K562 (cell line): ENCODE results near the gene FGF21. TPM values are rescaled to one million over a fixed set of nuclear protein-coding genes. Genes with fewer than 3 reads are reported as not detected.
A peak's percentile ranks its signal among the peaks of the same experiment; 100 is the strongest.

Experiments used
- EHMT2 ChIP-seq: fragments of 450-650 bp; IDR thresholded peaks from 2 replicates; pipeline ENCODE4 v1.6.1; 2018; ENCODE audit warnings: antibody characterized with exemption
- ERF ChIP-seq: fragments of 450-650 bp; formaldehyde crosslinking; IDR thresholded peaks from 2 replicates; pipeline ENCODE4 v1.4.0; 2020; ENCODE audit warnings: mild to moderate bottlenecking, mixed read lengths
- ESRRA ChIP-seq: fragments of 450-650 bp; IDR thresholded peaks from 2 replicates; pipeline ENCODE4 v1.6.1; 2014; ENCODE audit warnings: low read depth, mild to moderate bottlenecking, moderate library complexity, borderline replicate concordance
- GABPB2 ChIP-seq: fragments of 250-450 bp; sonication (Bioruptor Pico); conservative IDR thresholded peaks from 2 replicates; pipeline ENCODE4 v1.5.1; 2021; ENCODE audit warnings: mild to moderate bottlenecking
- GTF2F1 ChIP-seq: IDR thresholded peaks from 2 replicates; pipeline ENCODE4 v1.6.1; 2011; ENCODE audit warnings: low read depth, low read length, improper control_type of control experiment
- HLTF ChIP-seq: fragments of 450-650 bp; IDR thresholded peaks from 2 replicates; pipeline ENCODE4 v1.6.1; 2016
- KAT2B ChIP-seq: IDR thresholded peaks from one replicate; pipeline ENCODE4 v1.6.1; 2012; ENCODE audit warnings: low read depth, mild to moderate bottlenecking, control low read depth, inconsistent platforms, low read length, moderate library complexity
- KLF1 ChIP-seq: fragments of 450-650 bp; IDR thresholded peaks from 2 replicates; pipeline ENCODE4 v1.6.1; 2016; ENCODE audit warnings: missing genetic modification characterization, missing compliant biosample characterization
- MXI1 ChIP-seq: IDR thresholded peaks from 2 replicates; pipeline ENCODE4 v1.6.1; 2011; ENCODE audit warnings: low read depth, mild to moderate bottlenecking, improper control_type of control experiment, low read length
- NCOA1 ChIP-seq: fragments of 450-650 bp; IDR thresholded peaks from 2 replicates; pipeline ENCODE4 v1.6.1; 2016; ENCODE audit warnings: low read depth
- NELFE ChIP-seq: IDR thresholded peaks from 2 replicates; pipeline ENCODE4 v1.6.1; 2011; ENCODE audit warnings: mild to moderate bottlenecking; ENCODE audit not compliant: insufficient read depth, insufficient read length
- SP2 ChIP-seq: IDR thresholded peaks from 2 replicates; pipeline ENCODE4 v1.6.1; 2011; ENCODE audit warnings: mild to moderate bottlenecking, low read depth, low read length, moderate library complexity; ENCODE audit not compliant: poor library complexity, severe bottlenecking; ENCODE audit errors: extremely low read depth
- ZBTB8A ChIP-seq: fragments of 450-650 bp; IDR thresholded peaks from 2 replicates; pipeline ENCODE4 v1.6.1; 2018; ENCODE audit warnings: mild to moderate bottlenecking, moderate library complexity; ENCODE audit not compliant: partially characterized antibody
- ZNF146 ChIP-seq: IDR thresholded peaks from one replicate; pipeline ENCODE4 v1.6.1; 2018; ENCODE audit warnings: missing compliant biosample characterization; ENCODE audit not compliant: unreplicated experiment
- ZNF23 ChIP-seq: fragments of 250-450 bp; sonication (Bioruptor Pico); IDR thresholded peaks from 2 replicates; pipeline ENCODE4 v1.4.0; 2020; ENCODE audit warnings: mild to moderate bottlenecking
- ZNF239 ChIP-seq: fragments of 250-450 bp; sonication (Bioruptor Pico); IDR thresholded peaks from 2 replicates; pipeline ENCODE4 v1.4.0; 2020; ENCODE audit warnings: mild to moderate bottlenecking
- ZNF253 ChIP-seq: fragments of 250-450 bp; sonication (Bioruptor Pico); conservative IDR thresholded peaks from 2 replicates; pipeline ENCODE4 v1.6.1; 2021; ENCODE audit warnings: mild to moderate bottlenecking
- ZNF277 ChIP-seq: fragments of 250-450 bp; sonication (Bioruptor Pico); IDR thresholded peaks from 2 replicates; pipeline ENCODE4 v1.8.0; 2022; ENCODE audit warnings: inconsistent platforms, mild to moderate bottlenecking, moderate library complexity, borderline replicate concordance
- ZNF395 ChIP-seq: fragments of 200-800 bp; sonication (Bioruptor generic); IDR thresholded peaks from 2 replicates; pipeline ENCODE4 v1.6.1; 2017; ENCODE audit warnings: missing genetic modification characterization, missing compliant biosample characterization
- ZNF764 ChIP-seq: fragments of 250-450 bp; sonication (Bioruptor Pico); IDR thresholded peaks from 2 replicates; pipeline ENCODE4 v1.4.0; 2020; ENCODE audit warnings: low read depth, mild to moderate bottlenecking, moderate library complexity
- polyA plus RNA-seq, 8 experiments: library from polyadenylated mRNA; depleted of rRNA in 4 of 8; stranded (reverse) in 5 of 8; unstranded in 3 of 8; fragments of >200 nt; fragmentation: Nextera tagmentation in 2 of 8; fragmentation: Illumina TruSeq in 1 of 8; extraction: Ambion mirVana in 2 of 8; extraction: Trizol in 1 of 8; gene quantifications; 2 replicates each; pipeline versions ENCODE4 v1.2.1 to v1.2.3, GENCODE V29; 2011 to 2014; ENCODE audit warnings: inconsistent platforms in 1 of 8, missing spikeins in 1 of 8
- total RNA-seq, 7 experiments: library from RNA; depleted of rRNA in 6 of 7; stranded (reverse); fragments of >200 nt in 6 of 7; fragmentation: Illumina TruSeq in 2 of 7; extraction: Trizol in 2 of 7; gene quantifications; 2 replicates each; pipeline versions ENCODE4 v1.2.1 to v1.2.3, GENCODE V29; 2011 to 2021; ENCODE audit warnings: low replicate concordance in 1 of 7
- TF ChIP-seq, protein P1 (sequence below): fragments of 450-650 bp; formaldehyde crosslinking; IDR thresholded peaks from 2 replicates; pipeline ENCODE4 v1.4.0; 2020; ENCODE audit warnings: mild to moderate bottlenecking, moderate library complexity

Gene FGF21
- total and polyA plus RNA-seq, 9 of the 15 experiments (the other 6 are each of a cell fraction or from before 2014, with no cell fraction given) = 0.04 to 0.77 (median 0.09) TPM; not detected in 6

DNA sequence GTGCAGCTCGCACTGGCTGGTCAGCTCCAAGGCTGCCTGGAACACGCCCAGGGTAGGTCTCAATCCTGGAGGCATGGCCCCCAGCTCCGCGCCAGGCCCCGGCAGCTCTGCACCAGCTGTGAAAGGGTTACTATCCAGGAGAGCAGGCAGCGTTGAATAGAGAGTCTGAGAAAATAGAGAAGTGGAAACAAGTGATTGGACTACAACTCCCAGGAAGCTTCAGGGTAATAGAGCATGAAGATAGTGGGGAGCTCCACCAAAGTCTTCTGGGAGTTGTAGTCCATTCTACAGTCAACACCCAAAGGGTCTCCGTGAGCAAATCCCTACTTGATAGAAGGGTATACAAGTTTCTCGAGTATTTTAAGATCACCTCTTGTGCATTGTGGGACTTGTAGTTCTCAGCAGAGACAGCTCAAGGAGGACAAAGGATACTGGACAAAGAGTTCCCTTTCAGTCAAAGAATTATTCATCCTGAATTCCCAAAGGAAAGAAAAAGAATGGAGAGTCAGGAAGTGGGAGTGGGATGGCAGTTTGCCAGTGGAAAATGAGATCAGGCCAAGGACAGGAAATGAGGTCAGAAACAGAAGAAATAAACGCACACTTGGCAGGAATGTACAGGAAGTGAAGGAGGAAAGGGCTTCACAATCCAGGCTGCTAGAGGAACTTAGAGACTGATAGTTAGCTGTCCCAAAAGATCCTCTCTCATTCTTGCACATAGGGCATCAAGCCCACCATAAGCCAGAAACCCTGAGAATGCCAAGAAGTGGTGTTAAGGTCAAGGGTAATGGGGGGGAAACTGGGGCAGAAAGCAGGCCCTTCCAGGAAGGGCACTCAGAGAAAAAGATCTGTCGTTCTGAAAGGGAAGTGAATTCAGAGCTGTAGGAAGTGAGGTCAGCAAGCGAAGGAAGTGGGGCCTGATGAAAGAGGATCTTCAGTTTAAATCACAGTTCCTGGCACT, 30.2 kb upstream of the FGF21 start (continued):
- no peak for TF ChIP-seq ZNF764
- no peak for TF ChIP-seq ZNF23 (CRISPR knock-in tag)
- no peak for TF ChIP-seq SP2
- no peak for TF ChIP-seq ZNF253 (CRISPR knock-in tag)
- no peak for TF ChIP-seq ZNF146 (CRISPR knock-in tag)
- TF ChIP-seq ZNF239 = no peak
- TF ChIP-seq GABPB2 (CRISPR knock-in tag) = no peak
- no peak for TF ChIP-seq GTF2F1
- no peak for TF ChIP-seq KLF1
- TF ChIP-seq MXI1 = no peak
- TF ChIP-seq ZNF395 (CRISPR knock-in tag) = peak; percentile 86; the same call in 1 of the 2 replicates
- TF ChIP-seq KAT2B = no peak
- peak; percentile 79 for TF ChIP-seq NCOA1
- 0 out of 2 replicates have a peak, but pooled peaks have one; percentile 12 for TF ChIP-seq ESRRA
- no peak for TF ChIP-seq ZBTB8A
- no peak for TF ChIP-seq ERF (CRISPR knock-in tag)
- no peak for TF ChIP-seq HLTF
- no peak for TF ChIP-seq ZNF277 (CRISPR knock-in tag)
- TF ChIP-seq, protein P1, sequence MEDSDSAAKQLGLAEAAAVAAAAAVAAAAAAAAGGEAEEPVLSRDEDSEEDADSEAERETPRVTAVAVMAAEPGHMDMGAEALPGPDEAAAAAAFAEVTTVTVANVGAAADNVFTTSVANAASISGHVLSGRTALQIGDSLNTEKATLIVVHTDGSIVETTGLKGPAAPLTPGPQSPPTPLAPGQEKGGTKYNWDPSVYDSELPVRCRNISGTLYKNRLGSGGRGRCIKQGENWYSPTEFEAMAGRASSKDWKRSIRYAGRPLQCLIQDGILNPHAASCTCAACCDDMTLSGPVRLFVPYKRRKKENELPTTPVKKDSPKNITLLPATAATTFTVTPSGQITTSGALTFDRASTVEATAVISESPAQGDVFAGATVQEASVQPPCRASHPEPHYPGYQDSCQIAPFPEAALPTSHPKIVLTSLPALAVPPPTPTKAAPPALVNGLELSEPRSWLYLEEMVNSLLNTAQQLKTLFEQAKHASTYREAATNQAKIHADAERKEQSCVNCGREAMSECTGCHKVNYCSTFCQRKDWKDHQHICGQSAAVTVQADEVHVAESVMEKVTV (CRISPR knock-in tag) = no peak
- TF ChIP-seq NELFE = no peak
- TF ChIP-seq EHMT2 = peak; percentile 21; the same call in 1 of the 2 replicates
